Measurements from ENCODE around the gene FUCA1. TPM values are rescaled to one million over a fixed set of nuclear protein-coding genes. Genes with fewer than 3 reads are reported as not detected.

FUCA1 gene
- total and polyA plus RNA-seq, 5 donors, result 15.5 to 22.1 (median 19.0) TPM

GRCh38 chr1:23895993-23896392 lies 27.9 kb upstream of the FUCA1 start:
- Histone ChIP-seq H3K4me1 (ENCODE audit: control insufficient read depth, insufficient read depth, low read length) (no peaks in the 10 kb centered on the region), H3K4me3 (ENCODE audit: low read length) (no peak overlapping the region), H3K9me3 (ENCODE audit: control insufficient read depth, low read length) (no peaks in the 10 kb centered on the region), H3K27ac (ENCODE audit: low read length) (no peak overlapping the region), H3K27me3 (ENCODE audit: control insufficient read depth, insufficient read depth) (no peaks in the 10 kb centered on the region)
- intact Hi-C loops (cut with DNase I), result no loop called here
- 71% methylated on average over 4 of the region's 4 CpGs for WGBS
- ATAC-seq (no peak), DNase-seq (no peak)

- no peak for ATAC-seq
- no peaks in the 10 kb centered on the region for H3K27me3 ChIP-seq (ENCODE audit: control insufficient read depth, insufficient read depth)
- no peak for DNase-seq
- intact Hi-C loops (cut with DNase I), result no loop called here
- H3K4me1 ChIP-seq (ENCODE audit: control insufficient read depth, insufficient read depth, low read length), result no peaks in the 10 kb centered on the region
- H3K9me3 ChIP-seq (ENCODE audit: control insufficient read depth, low read length), result no peaks in the 10 kb centered on the region
- WGBS, result 76% methylated on average over 5 of the region's 5 CpGs
- H3K27ac ChIP-seq (ENCODE audit: low read length), result no peak overlapping the region
- no peak overlapping the region for H3K4me3 ChIP-seq (ENCODE audit: low read length)
Observed at GRCh38 chr1:23895082-23895481, 27.0 kb upstream of the FUCA1 start.

- no peak for ATAC-seq
- H3K4me3 ChIP-seq (ENCODE audit: low read length), result no peak overlapping the region
- no peaks in the 10 kb centered on the region for H3K9me3 ChIP-seq (ENCODE audit: control insufficient read depth, low read length)
- H3K27me3 ChIP-seq (ENCODE audit: control insufficient read depth, insufficient read depth), result no peaks in the 10 kb centered on the region
- no peak for DNase-seq
- no peak overlapping the region for H3K27ac ChIP-seq (ENCODE audit: low read length)
- WGBS, result 83% methylated on average over 5 of the region's 5 CpGs
- no peaks in the 10 kb centered on the region for H3K4me1 ChIP-seq (ENCODE audit: control insufficient read depth, insufficient read depth, low read length)
- intact Hi-C loops (cut with DNase I), result no loop called here
Observed at GRCh38 chr1:23889074-23889473, 21.0 kb upstream of the FUCA1 start.

GRCh38 chr1:23885222-23885621 lies 17.1 kb upstream of the FUCA1 start:
- H3K9me3 ChIP-seq (ENCODE audit: control insufficient read depth, low read length), result no peaks in the 10 kb centered on the region
- no peak for ATAC-seq
- WGBS, result 74% methylated on average over 4 of the region's 4 CpGs

GRCh38 chr1:23882746-23883145 lies 14.7 kb upstream of the FUCA1 start:
- DNase-seq, result no peak
- Histone ChIP-seq H3K27me3 (ENCODE audit: control insufficient read depth, insufficient read depth) (no peaks in the 10 kb centered on the region), H3K27ac (ENCODE audit: low read length) (no peak overlapping the region), H3K4me1 (ENCODE audit: control insufficient read depth, insufficient read depth, low read length) (no peaks in the 10 kb centered on the region), H3K9me3 (ENCODE audit: control insufficient read depth, low read length) (peaks cover 3% of the 10 kb centered on the region), H3K4me3 (ENCODE audit: low read length) (no peak overlapping the region)
- intact Hi-C loops (cut with DNase I), result no loop called here
- 57% methylated on average over 4 of the region's 4 CpGs for WGBS
- ATAC-seq, result no peak

More at GRCh38 chr1:23885222-23885621, 17.1 kb upstream of the FUCA1 start:
- Histone ChIP-seq H3K27ac (ENCODE audit: low read length) (no peak overlapping the region), H3K4me1 (ENCODE audit: control insufficient read depth, insufficient read depth, low read length) (no peaks in the 10 kb centered on the region), H3K27me3 (ENCODE audit: control insufficient read depth, insufficient read depth) (no peaks in the 10 kb centered on the region), H3K4me3 (ENCODE audit: low read length) (no peak overlapping the region)
- intact Hi-C loops (cut with DNase I), result no loop called here
- no peak for DNase-seq

GRCh38 chr1:23879809-23880208 lies 11.7 kb upstream of the FUCA1 start:
- no peak overlapping the region for H3K27ac ChIP-seq (ENCODE audit: low read length)
- no peak for DNase-seq
- H3K4me1 ChIP-seq (ENCODE audit: control insufficient read depth, insufficient read depth, low read length), result no peaks in the 10 kb centered on the region
- 100% methylated on average over 1 of the region's 1 CpG for WGBS
- H3K27me3 ChIP-seq (ENCODE audit: control insufficient read depth, insufficient read depth), result no peaks in the 10 kb centered on the region
- H3K4me3 ChIP-seq (ENCODE audit: low read length), result no peak overlapping the region
- intact Hi-C loops (cut with DNase I), result no loop called here
- no peak for ATAC-seq
- H3K9me3 ChIP-seq (ENCODE audit: control insufficient read depth, low read length), result peaks cover 3% of the 10 kb centered on the region

GRCh38 chr1:23878668-23879067 lies 10.6 kb upstream of the FUCA1 start:
- ATAC-seq (no peak), DNase-seq (no peak)
- intact Hi-C loops (cut with DNase I), result no loop called here
- peaks cover 3% of the 10 kb centered on the region for H3K9me3 ChIP-seq (ENCODE audit: control insufficient read depth, low read length)
- WGBS, result 90% methylated on average over 1 of the region's 1 CpG
- H3K27ac ChIP-seq (ENCODE audit: low read length), result no peak overlapping the region
- H3K27me3 ChIP-seq (ENCODE audit: control insufficient read depth, insufficient read depth), result no peaks in the 10 kb centered on the region
- H3K4me3 ChIP-seq (ENCODE audit: low read length), result no peak overlapping the region
- H3K4me1 ChIP-seq (ENCODE audit: control insufficient read depth, insufficient read depth, low read length), result no peaks in the 10 kb centered on the region

GRCh38 chr1:23875382-23875781 lies 7.3 kb upstream of the FUCA1 start:
- 78% methylated on average over 3 of the region's 3 CpGs for WGBS
- H3K9me3 ChIP-seq (ENCODE audit: control insufficient read depth, low read length), result peaks cover 3% of the 10 kb centered on the region
- DNase-seq, result no peak

GRCh38 chr1:23872421-23872820 lies 4.3 kb upstream of the FUCA1 start:
- peaks cover 2% of the 10 kb centered on the region for H3K4me1 ChIP-seq (ENCODE audit: control insufficient read depth, insufficient read depth, low read length)
- no peaks in the 10 kb centered on the region for H3K9me3 ChIP-seq (ENCODE audit: control insufficient read depth, low read length)
- H3K4me3 ChIP-seq (ENCODE audit: low read length), result no peak overlapping the region
- no peaks in the 10 kb centered on the region for H3K27me3 ChIP-seq (ENCODE audit: control insufficient read depth, insufficient read depth)
- H3K27ac ChIP-seq (ENCODE audit: low read length), result no peak overlapping the region
- 93% methylated on average over 3 of the region's 3 CpGs for WGBS
- no peak for ATAC-seq
- intact Hi-C loops (cut with DNase I), result no loop called here
- DNase-seq, result no peak

More at GRCh38 chr1:23875382-23875781, 7.3 kb upstream of the FUCA1 start:
- intact Hi-C loops (cut with DNase I), result no loop called here
- no peak for ATAC-seq
- H3K4me1 ChIP-seq (ENCODE audit: control insufficient read depth, insufficient read depth, low read length), result no peaks in the 10 kb centered on the region
- no peak overlapping the region for H3K27ac ChIP-seq (ENCODE audit: low read length)
- no peaks in the 10 kb centered on the region for H3K27me3 ChIP-seq (ENCODE audit: control insufficient read depth, insufficient read depth)
- H3K4me3 ChIP-seq (ENCODE audit: low read length), result no peak overlapping the region

GRCh38 chr1:23869051-23869450 lies 961 bp upstream of the FUCA1 start:
- Histone ChIP-seq H3K9me3 (ENCODE audit: control insufficient read depth, low read length) (no peaks in the 10 kb centered on the region), H3K4me3 (ENCODE audit: low read length) (peak overlapping the region; percentile 61), H3K27me3 (ENCODE audit: control insufficient read depth, insufficient read depth) (no peaks in the 10 kb centered on the region), H3K27ac (ENCODE audit: low read length) (peak overlapping the region; percentile 27), H3K4me1 (ENCODE audit: control insufficient read depth, insufficient read depth, low read length) (peaks cover 2% of the 10 kb centered on the region)
- ATAC-seq, result no peak
- intact Hi-C loops (cut with DNase I), result loop anchor here in 1 of 4 donors (5.0 to 10.0 kb wide), 2 partner anchors 42 to 64 kb away; partner anchors contain the start of genes GALE and HMGCL
- WGBS, result 48% methylated on average over 10 of the region's 10 CpGs
- DNase-seq, result no peak

GRCh38 chr1:23868557-23869016 lies 497 bp upstream of the FUCA1 start:
- no peaks in the 10 kb centered on the region for H3K27me3 ChIP-seq (ENCODE audit: control insufficient read depth, insufficient read depth)
- H3K27ac ChIP-seq (ENCODE audit: low read length), result peak overlapping the region; percentile 46
- H3K4me3 ChIP-seq (ENCODE audit: low read length), result peak overlapping the region; percentile 61
- peaks cover 2% of the 10 kb centered on the region for H3K4me1 ChIP-seq (ENCODE audit: control insufficient read depth, insufficient read depth, low read length)
- DNase-seq, result peak; percentile 19 to 68 (median 45)
- intact Hi-C loops (cut with DNase I), result loop anchor here in 1 of 4 donors (5.0 to 10.0 kb wide), 2 partner anchors 41 to 64 kb away; partner anchors contain the start of genes GALE and HMGCL
- ATAC-seq, result peak; percentile 36 to 63
- H3K9me3 ChIP-seq (ENCODE audit: control insufficient read depth, low read length), result no peaks in the 10 kb centered on the region
- 10% methylated on average over 20 of the region's 20 CpGs for WGBS

GRCh38 chr1:23867542-23867894 lies 572 bp downstream of the FUCA1 start:
- Histone ChIP-seq H3K27me3 (ENCODE audit: control insufficient read depth, insufficient read depth) (no peaks in the 10 kb centered on the region), H3K4me3 (ENCODE audit: low read length) (peak overlapping the region; percentile 61), H3K9me3 (ENCODE audit: control insufficient read depth, low read length) (no peaks in the 10 kb centered on the region), H3K4me1 (ENCODE audit: control insufficient read depth, insufficient read depth, low read length) (peaks cover 2% of the 10 kb centered on the region), H3K27ac (ENCODE audit: low read length) (no peak overlapping the region)
- ATAC-seq (no peak), DNase-seq (no peak)
- intact Hi-C loops (cut with DNase I), result loop anchor here in 1 of 4 donors (5.0 to 10.0 kb wide), 2 partner anchors 40 to 63 kb away; partner anchors contain the start of genes GALE and HMGCL
- WGBS, result 5% methylated on average over 17 of the region's 17 CpGs

Measured in right cardiac atrium (tissue), 5 donors.